Tibial artery (tissue), 4 donors: ENCODE measurements around the gene OPN3.

Experiments
- DNase-seq, 2 donors: peaks; one replicate each; pipeline ENCODE4 v3.0.0-alpha.2; 2019
- H3K27ac ChIP-seq, 2 donors: fragments of 200-600 bp; sonication (generic) in 1 of 2; 1 replicate in 1 of 2; 2 replicates in 1 of 2; pipeline ENCODE4 v1.5.1; 2018 to 2019; ENCODE audit warnings: mild to moderate bottlenecking in 1 of 2
- H3K27me3 ChIP-seq, 2 donors: fragments of 200-600 bp; sonication (generic) in 1 of 2; one replicate each; pipeline versions ENCODE4 v1.5.1 to v1.6.0; 2016 to 2019
- H3K36me3 ChIP-seq, 3 donors: fragments of 200-600 bp; sonication (generic) in 2 of 3; one replicate each; pipeline ENCODE4 v1.5.1; 2016 to 2019; ENCODE audit warnings: mild to moderate bottlenecking in 2 of 3
- H3K4me1 ChIP-seq, 4 donors: fragments of 200-600 bp; sonication (generic) in 2 of 4; 1 replicate in 3 of 4; 2 replicates in 1 of 4; pipeline ENCODE4 v1.5.1; 2016 to 2019
- H3K4me3 ChIP-seq, 2 donors: fragments of 200-600 bp; sonication (generic) in 1 of 2; 1 replicate in 1 of 2; 2 replicates in 1 of 2; pipeline ENCODE4 v1.5.1; 2018 to 2019; ENCODE audit warnings: mild to moderate bottlenecking in 2 of 2
- H3K9me3 ChIP-seq, 3 donors: fragments of 200-600 bp; sonication (generic) in 1 of 3; one replicate each; pipeline ENCODE4 v1.5.1; 2016 to 2019
- intact Hi-C: fragments of 100-400 bp; cut with DNase I; formaldehyde crosslinking; loops from one replicate; pipeline ENCODE4 v1.15.0; 2023; ENCODE audit warnings: low total_unique reads
- TF ChIP-seq, protein P1 (sequence below), 2 experiments: fragments of 200-600 bp in 1 of 2; fragments of 450-650 bp in 1 of 2; IDR thresholded peaks; one replicate each; pipeline ENCODE4 v1.5.1; 2017 to 2019; ENCODE audit warnings: antibody characterized with exemption in 2 of 2, mild to moderate bottlenecking in 1 of 2, moderate library complexity in 1 of 2

OPN3 gene

DNA sequence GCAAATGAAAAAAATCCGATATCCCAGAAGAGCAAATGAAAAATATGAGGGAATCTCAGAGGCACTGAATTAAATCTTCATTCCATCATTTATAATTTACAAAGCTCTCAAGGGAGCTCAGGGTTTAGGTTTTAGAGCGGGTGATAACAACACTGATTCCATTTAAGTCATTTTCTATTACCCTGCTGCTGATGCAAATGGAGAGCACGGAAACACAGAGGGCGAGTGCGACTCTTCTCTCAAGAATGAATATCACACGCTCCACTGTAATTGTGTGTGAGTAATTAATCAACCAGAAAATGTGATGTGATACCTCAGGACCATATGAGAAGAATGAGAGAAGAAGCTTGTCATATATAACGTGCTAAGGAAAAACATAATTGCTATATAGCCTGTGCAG, 22.7 kb downstream of the OPN3 start:
- no peaks in the 10 kb centered on the region for H3K9me3 ChIP-seq
- intact Hi-C loops = no loop called here
- H3K27ac ChIP-seq = no peak overlapping the region
- no peaks in the 10 kb centered on the region for H3K4me1 ChIP-seq
- no peaks in the 10 kb centered on the region for H3K36me3 ChIP-seq
- TF ChIP-seq, protein P1, sequence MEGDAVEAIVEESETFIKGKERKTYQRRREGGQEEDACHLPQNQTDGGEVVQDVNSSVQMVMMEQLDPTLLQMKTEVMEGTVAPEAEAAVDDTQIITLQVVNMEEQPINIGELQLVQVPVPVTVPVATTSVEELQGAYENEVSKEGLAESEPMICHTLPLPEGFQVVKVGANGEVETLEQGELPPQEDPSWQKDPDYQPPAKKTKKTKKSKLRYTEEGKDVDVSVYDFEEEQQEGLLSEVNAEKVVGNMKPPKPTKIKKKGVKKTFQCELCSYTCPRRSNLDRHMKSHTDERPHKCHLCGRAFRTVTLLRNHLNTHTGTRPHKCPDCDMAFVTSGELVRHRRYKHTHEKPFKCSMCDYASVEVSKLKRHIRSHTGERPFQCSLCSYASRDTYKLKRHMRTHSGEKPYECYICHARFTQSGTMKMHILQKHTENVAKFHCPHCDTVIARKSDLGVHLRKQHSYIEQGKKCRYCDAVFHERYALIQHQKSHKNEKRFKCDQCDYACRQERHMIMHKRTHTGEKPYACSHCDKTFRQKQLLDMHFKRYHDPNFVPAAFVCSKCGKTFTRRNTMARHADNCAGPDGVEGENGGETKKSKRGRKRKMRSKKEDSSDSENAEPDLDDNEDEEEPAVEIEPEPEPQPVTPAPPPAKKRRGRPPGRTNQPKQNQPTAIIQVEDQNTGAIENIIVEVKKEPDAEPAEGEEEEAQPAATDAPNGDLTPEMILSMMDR (IDR thresholded peaks at IDR 0.05) = no peak
- no peak overlapping the region for H3K4me3 ChIP-seq
- H3K27me3 ChIP-seq = no peaks in the 10 kb centered on the region
- DNase-seq = no peak

DNA sequence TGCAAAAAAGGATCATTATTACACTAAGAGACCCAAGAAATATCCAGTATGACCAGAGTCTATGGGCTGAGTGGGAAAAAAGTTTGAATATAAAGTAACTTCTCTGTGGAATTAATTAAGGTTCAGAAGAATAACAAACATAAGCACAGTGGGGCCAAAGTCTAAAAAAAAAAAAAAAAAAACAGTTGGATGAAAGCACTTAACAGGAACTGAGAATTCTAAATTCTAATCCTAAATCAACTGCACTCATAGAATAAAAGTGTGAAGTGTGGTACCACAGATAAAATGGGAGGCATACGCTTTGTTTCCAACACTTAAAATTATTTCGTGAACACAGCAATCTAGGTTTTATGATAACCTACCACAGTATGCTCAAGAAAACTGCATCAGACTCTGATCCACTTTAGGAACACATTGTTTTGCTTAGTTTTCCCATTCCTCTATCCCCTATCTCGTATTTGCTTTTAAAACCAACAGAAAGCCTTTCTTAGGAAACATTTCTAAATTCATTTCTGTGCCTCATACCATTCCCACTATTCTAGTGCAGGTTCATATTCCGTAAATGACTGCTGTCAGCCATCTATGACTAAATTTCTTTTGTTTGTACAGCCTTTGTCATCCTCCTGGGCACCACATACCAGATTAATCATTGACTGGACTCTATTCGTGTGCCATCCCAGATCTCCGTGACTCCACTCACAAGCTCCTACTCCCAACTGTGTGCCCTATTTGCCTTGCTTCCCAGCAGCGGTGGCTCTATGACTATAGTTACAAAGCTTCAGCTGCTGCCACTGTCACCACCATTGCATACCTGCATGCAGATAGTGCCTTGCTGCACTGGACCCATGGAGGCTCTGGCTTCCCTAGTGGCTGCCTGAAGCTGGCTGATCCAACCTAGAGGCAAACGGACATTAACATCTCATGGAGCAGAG, 24.9 kb downstream of the OPN3 start:
- H3K4me1 ChIP-seq = no peaks in the 10 kb centered on the region
- TF ChIP-seq, protein P1 (IDR thresholded peaks at IDR 0.05) = no peak
- intact Hi-C loops = no loop called here
- DNase-seq = no peak
- no peaks in the 10 kb centered on the region for H3K36me3 ChIP-seq
- H3K4me3 ChIP-seq = no peak overlapping the region
- no peaks in the 10 kb centered on the region for H3K9me3 ChIP-seq
- H3K27me3 ChIP-seq = no peaks in the 10 kb centered on the region
- no peak overlapping the region for H3K27ac ChIP-seq

DNA sequence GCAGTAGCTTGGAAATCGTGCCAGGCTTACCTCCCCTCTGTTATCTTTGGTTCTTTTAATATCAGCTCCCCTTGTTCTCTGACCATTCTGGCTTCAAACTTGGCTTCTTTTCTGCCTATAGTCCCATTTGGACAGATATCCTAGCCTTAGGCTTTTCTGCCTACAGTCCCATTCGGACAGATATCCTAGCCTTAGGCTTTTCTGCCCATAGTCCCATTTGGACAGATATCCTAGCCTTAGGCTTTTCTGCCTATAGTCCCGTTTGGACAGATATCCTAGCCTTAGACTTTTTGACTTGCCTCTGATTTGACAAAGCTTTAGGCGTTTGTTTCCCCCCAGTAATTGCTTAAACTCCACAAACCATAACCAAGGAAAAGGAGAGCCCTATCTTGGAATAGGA, 25.6 kb downstream of the OPN3 start:
- intact Hi-C loops = no loop called here
- Histone ChIP-seq H3K36me3 (no peaks in the 10 kb centered on the region), H3K27me3 (no peaks in the 10 kb centered on the region), H3K4me1 (no peaks in the 10 kb centered on the region), H3K4me3 (no peak overlapping the region), H3K9me3 (no peaks in the 10 kb centered on the region), H3K27ac (no peak overlapping the region)
- TF ChIP-seq, protein P1 (IDR thresholded peaks at IDR 0.05) = no peak
- no peak for DNase-seq

DNA sequence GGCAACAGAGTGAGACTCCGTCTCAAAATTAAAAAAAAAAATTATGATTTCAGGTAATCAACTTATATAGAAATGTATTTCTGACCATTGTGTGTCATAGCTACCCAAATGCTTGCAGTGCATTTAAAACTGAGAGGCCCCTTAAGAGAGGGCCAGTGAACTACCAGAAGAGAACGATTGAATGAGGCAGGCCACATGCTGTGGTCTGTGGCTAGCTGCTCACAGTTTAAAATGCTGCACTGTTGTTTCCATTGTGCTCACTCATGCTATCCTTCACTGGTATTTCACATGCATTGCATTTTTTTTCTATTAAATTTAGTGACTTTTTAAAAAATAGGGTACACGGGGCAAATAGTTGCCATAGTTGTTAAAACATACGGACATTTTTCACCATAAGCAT, 26.0 kb downstream of the OPN3 start:
- TF ChIP-seq, protein P1 (IDR thresholded peaks at IDR 0.05) = no peak
- Histone ChIP-seq H3K27me3 (no peaks in the 10 kb centered on the region), H3K36me3 (no peaks in the 10 kb centered on the region), H3K4me3 (no peak overlapping the region), H3K4me1 (no peaks in the 10 kb centered on the region), H3K9me3 (no peaks in the 10 kb centered on the region), H3K27ac (no peak overlapping the region)
- intact Hi-C loops = no loop called here
- no peak for DNase-seq

DNA sequence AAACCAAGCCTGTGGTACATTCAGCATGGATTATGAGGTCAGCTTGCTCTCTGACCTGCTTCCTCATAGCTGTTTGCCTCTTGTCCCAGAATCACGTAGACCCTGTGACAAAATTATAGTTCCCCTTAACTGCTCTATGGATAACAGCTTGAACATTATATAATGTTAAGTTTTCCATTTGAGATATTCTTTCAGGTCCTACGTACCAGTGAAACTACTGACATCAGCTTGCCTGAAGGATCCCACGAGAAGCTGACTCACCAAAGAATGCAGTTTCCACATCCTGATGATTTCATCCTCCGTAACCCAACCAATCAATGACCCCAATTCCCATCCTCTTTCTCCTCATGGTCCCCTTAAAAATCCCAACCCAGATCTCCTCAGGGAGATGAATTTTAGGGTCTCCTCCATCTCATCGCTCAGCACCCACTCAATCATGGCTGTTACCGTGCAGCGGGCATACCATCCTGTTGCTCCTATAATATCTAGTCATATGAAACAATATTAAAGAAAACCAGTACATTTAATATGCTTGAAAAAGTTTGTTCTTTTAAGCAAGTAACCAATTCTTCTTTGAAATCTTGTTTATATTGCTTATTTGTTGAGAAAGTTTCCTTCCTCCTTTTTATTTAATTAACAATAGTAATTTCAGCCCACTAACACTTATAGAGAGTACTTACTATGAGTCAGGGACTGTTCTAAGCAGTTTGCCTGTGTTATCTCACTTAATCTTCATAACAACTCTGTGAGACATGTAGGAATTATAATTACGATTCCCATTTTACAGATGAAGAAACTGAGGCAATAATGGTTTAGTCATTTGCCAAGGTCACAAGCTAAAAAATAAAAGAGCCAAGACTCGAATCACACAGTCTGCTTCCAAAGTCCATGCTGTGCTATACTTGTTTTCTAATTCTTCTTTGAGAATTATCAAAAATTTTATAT, 27.4 kb downstream of the OPN3 start:
- intact Hi-C loops = loop anchor here (2.0 kb wide), 1 partner anchor 222 kb away; no protein-coding TSS in a partner anchor

More for the DNA sequence above, 27.4 kb downstream of the OPN3 start:
- Histone ChIP-seq H3K4me1 (no peaks in the 10 kb centered on the region), H3K27me3 (no peaks in the 10 kb centered on the region), H3K27ac (no peak overlapping the region), H3K4me3 (no peak overlapping the region), H3K36me3 (no peaks in the 10 kb centered on the region), H3K9me3 (no peaks in the 10 kb centered on the region)
- TF ChIP-seq, protein P1 (IDR thresholded peaks at IDR 0.05) = no peak
- no peak for DNase-seq
